Thyroid gland (tissue), 4 donors: ENCODE results near the gene RIMBP2.

Experiments
- POLR2A ChIP-seq, 2 donors: fragments of 450-650 bp; IDR thresholded peaks; one replicate each; pipeline ENCODE4 v1.6.1; 2017; ENCODE audit warnings: antibody characterized with exemption in 2 of 2, mild to moderate bottlenecking in 2 of 2, moderate library complexity in 1 of 2
- TF ChIP-seq, protein P1 (sequence below), 6 experiments: fragments of 200-600 bp in 3 of 6; fragments of 450-650 bp in 3 of 6; sonication (generic) in 3 of 6; IDR thresholded peaks; one replicate each; pipeline ENCODE4 v1.5.1; 2016 to 2019; ENCODE audit warnings: antibody characterized with exemption in 6 of 6, mild to moderate bottlenecking in 2 of 6, inconsistent platforms in 1 of 6, moderate library complexity in 1 of 6

DNA sequence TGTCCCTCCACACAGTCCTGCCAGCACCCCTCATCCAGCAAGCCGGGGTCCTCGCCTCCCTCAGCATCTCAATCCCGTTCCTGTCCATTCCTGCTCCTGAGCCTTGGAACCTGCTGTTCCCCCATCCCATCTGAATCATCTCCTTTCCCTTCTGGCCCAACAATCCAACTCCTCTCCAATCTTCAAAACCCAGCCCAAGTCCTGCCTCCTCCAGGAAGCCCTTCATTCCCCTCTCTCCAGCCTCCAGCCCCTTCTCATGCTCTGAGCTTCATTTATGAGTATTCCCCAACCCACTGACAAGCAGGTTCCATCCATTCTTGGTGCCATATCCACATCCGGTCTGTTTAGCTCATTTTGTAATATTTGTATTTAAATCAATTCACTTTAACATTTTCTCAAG, 128.1 kb downstream of the RIMBP2 start:
- TF ChIP-seq, protein P1, sequence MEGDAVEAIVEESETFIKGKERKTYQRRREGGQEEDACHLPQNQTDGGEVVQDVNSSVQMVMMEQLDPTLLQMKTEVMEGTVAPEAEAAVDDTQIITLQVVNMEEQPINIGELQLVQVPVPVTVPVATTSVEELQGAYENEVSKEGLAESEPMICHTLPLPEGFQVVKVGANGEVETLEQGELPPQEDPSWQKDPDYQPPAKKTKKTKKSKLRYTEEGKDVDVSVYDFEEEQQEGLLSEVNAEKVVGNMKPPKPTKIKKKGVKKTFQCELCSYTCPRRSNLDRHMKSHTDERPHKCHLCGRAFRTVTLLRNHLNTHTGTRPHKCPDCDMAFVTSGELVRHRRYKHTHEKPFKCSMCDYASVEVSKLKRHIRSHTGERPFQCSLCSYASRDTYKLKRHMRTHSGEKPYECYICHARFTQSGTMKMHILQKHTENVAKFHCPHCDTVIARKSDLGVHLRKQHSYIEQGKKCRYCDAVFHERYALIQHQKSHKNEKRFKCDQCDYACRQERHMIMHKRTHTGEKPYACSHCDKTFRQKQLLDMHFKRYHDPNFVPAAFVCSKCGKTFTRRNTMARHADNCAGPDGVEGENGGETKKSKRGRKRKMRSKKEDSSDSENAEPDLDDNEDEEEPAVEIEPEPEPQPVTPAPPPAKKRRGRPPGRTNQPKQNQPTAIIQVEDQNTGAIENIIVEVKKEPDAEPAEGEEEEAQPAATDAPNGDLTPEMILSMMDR (IDR thresholded peaks at IDR 0.05) = no peak
- TF ChIP-seq POLR2A (IDR thresholded peaks at IDR 0.05) = no peak
